Mesendoderm (in vitro differentiated cells): Measurements from ENCODE around the gene DLG2.

Source experiments
- DNase-seq: peaks from one replicate; pipeline ENCODE4 v3.0.0; 2013
- H2AK5ac ChIP-seq: 2 replicates; pipeline ENCODE4 v1.6.1; 2013; ENCODE audit warnings: low read length, inconsistent platforms
- H2BK120ac ChIP-seq: 2 replicates; pipeline ENCODE4 v1.6.1; 2013; ENCODE audit warnings: low read depth, mild to moderate bottlenecking, low read length, moderate library complexity, mixed read lengths
- H2BK15ac ChIP-seq: replicated peaks from 2 replicates; pipeline ENCODE4 v1.6.1; 2013; ENCODE audit warnings: low read depth, mild to moderate bottlenecking, moderate library complexity
- H2BK5ac ChIP-seq: 2 replicates; pipeline ENCODE4 v1.6.1; 2013; ENCODE audit warnings: low read length, inconsistent platforms
- H3K18ac ChIP-seq: 2 replicates; pipeline ENCODE4 v1.6.1; 2013; ENCODE audit warnings: mild to moderate bottlenecking, low read length, mixed read lengths
- H3K23ac ChIP-seq: one replicate; pipeline ENCODE4 v1.6.1; 2013; ENCODE audit warnings: low read length
- H3K27ac ChIP-seq: 2 replicates; pipeline ENCODE4 v1.5.1; 2013; ENCODE audit warnings: low read depth, mild to moderate bottlenecking, inconsistent platforms, low read length, moderate library complexity
- H3K27me3 ChIP-seq: 2 replicates; pipeline ENCODE4 v1.6.1; 2013; ENCODE audit warnings: low read length, control low read depth, mild to moderate bottlenecking, inconsistent platforms; ENCODE audit not compliant: insufficient read depth, poor library complexity
- H3K36me3 ChIP-seq: 2 replicates; pipeline ENCODE4 v1.6.1; 2013; ENCODE audit warnings: low read length, inconsistent platforms; ENCODE audit not compliant: control insufficient read depth, insufficient read depth
- H3K4ac ChIP-seq: one replicate; pipeline ENCODE4 v1.6.1; 2013; ENCODE audit warnings: low read depth, mild to moderate bottlenecking, low read length, moderate library complexity
- H3K4me1 ChIP-seq: 2 replicates; pipeline ENCODE4 v1.6.1; 2013; ENCODE audit warnings: low read depth, low read length, inconsistent platforms; ENCODE audit not compliant: control insufficient read depth
- H3K4me2 ChIP-seq: 2 replicates; pipeline ENCODE4 v1.6.1; 2013; ENCODE audit warnings: low read length
- H3K4me3 ChIP-seq: 2 replicates; pipeline ENCODE4 v1.5.1; 2013; ENCODE audit warnings: mild to moderate bottlenecking, low read length
- H3K56ac ChIP-seq: one replicate; pipeline ENCODE4 v1.6.1; 2013; ENCODE audit warnings: low read length
- H3K79me1 ChIP-seq: 2 replicates; pipeline ENCODE4 v1.6.1; 2013; ENCODE audit warnings: low read length, inconsistent platforms
- H3K79me2 ChIP-seq: 2 replicates; pipeline ENCODE4 v1.6.1; 2013; ENCODE audit warnings: mild to moderate bottlenecking, low read length; ENCODE audit not compliant: control insufficient read depth, insufficient read depth
- H3K9ac ChIP-seq: 2 replicates; pipeline ENCODE4 v1.6.1; 2013; ENCODE audit warnings: low read length, inconsistent platforms
- H4K5ac ChIP-seq: one replicate; pipeline ENCODE4 v1.6.1; 2013; ENCODE audit warnings: low read length
- H4K8ac ChIP-seq: one replicate; pipeline ENCODE4 v1.6.1; 2013; ENCODE audit warnings: low read depth, mild to moderate bottlenecking, control low read depth, low read length, moderate library complexity
- WGBS: extraction: QIAGEN DNeasy Blood & Tissue Kit; methylation state at CpG from one replicate; pipeline ENCODE4 v1.1.7; 2013; ENCODE audit warnings: low lambda C conversion rate, missing lambda C conversion rate; ENCODE audit not compliant: insufficient coverage; ENCODE audit errors: extremely low coverage; 5-methylcytosine and 5-hydroxymethylcytosine counted together

The DLG2 gene

DNA sequence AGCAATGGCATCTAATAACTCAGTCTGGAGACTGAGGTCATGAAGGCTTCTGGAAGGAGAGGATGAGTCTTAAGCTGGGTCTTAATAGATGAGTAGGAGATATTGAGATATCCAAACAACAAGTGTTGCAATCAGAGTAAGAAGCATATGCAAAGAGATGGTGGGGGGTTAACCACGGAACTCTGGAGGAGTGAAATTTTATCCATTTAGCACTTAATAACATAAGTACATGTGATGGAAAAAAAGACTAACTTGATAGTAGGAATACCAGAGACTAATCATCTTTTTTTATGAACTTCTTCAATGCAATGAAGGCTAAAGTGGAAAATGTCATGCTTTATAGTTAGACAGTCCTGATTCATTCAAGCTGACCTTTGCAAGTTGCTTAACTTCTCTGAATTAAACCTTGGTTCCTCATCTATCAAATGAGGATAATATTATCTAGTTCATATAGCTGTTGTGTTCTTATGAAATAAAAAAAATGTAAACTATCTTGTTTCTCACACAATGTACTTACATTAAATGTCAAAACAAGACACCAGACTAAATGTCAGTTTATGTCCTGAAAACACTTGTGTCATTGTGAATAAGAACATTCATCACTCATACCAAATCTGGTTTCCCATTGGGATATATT, 1937.9 kb downstream of the DLG2 start:
- Histone ChIP-seq H3K4ac (no peak overlapping the region), H3K27ac (no peak overlapping the region), H3K56ac (no peak overlapping the region), H4K8ac (no peak overlapping the region), H3K36me3 (no peaks in the 10 kb centered on the region), H3K27me3 (no peaks in the 10 kb centered on the region), H2BK5ac (no peak overlapping the region), H3K9ac (no peak overlapping the region), H2BK120ac (no peak overlapping the region), H2AK5ac (no peak overlapping the region), H3K4me3 (no peak overlapping the region), H3K23ac (no peak overlapping the region), H2BK15ac (no peak overlapping the region), H4K5ac (no peak overlapping the region), H3K79me1 (no peaks in the 10 kb centered on the region), H3K79me2 (no peaks in the 10 kb centered on the region), H3K4me1 (peaks cover 11% of the 10 kb centered on the region), H3K18ac (no peak overlapping the region), H3K4me2 (no peak overlapping the region)
- no peak for DNase-seq
- no CpG with 5 or more reads among the region's 1 CpG for WGBS

DNA sequence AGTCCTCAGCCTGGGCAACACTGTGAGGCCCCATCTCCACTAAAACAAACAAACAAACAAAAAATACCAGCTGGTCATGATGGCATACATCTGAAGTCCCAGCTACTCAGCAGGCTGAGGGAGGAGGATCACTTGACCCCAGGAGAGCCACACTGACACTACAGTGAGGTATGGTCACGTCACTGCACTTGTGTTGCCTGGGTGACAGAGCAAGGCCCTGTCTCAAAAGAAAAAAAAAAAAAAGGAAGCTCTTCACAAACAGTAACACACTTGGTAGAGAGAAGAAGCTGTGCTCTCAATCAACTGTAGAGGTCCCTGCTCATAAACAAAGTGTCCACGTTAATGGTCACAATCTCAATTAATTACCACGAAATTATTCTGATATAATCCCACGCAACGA, 1939.4 kb downstream of the DLG2 start:
- WGBS, result 100% methylated on average over 3 of the region's 5 CpGs
- Histone ChIP-seq H2BK5ac (no peak overlapping the region), H3K56ac (no peak overlapping the region), H3K27me3 (no peaks in the 10 kb centered on the region), H2BK15ac (no peak overlapping the region), H3K4ac (no peak overlapping the region), H3K36me3 (no peaks in the 10 kb centered on the region), H3K9ac (no peak overlapping the region), H3K27ac (no peak overlapping the region), H3K18ac (no peak overlapping the region), H3K4me3 (no peak overlapping the region), H4K5ac (no peak overlapping the region), H4K8ac (no peak overlapping the region), H3K79me2 (no peaks in the 10 kb centered on the region), H3K4me1 (peaks cover 7% of the 10 kb centered on the region), H2BK120ac (no peak overlapping the region), H2AK5ac (no peak overlapping the region), H3K79me1 (no peaks in the 10 kb centered on the region), H3K4me2 (no peak overlapping the region), H3K23ac (no peak overlapping the region)
- DNase-seq, result no peak

DNA sequence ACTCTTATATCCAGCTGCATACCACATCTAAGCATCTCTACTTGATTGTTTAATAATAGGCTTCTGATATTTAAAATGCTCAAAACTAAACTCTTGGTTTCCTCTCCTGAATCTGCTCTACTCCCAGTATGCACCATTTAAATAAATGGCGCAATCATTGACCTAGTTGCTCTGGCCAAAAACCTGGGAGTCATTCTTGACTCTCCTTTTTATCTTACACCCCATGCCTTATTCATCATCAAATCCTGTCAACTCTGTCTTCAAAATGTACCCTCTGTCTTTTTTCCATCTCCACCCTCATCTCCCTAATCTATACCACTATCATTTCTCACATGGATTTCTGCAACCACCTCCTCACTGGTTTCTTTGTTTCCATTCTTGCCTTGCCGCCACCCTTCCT, 1941.4 kb downstream of the DLG2 start:
- H3K18ac ChIP-seq, result peak overlapping the region; percentile 60
- H3K56ac ChIP-seq, result no peak overlapping the region
- H3K79me1 ChIP-seq, result no peaks in the 10 kb centered on the region
- no peak for DNase-seq
- no peak overlapping the region for H3K4me2 ChIP-seq
- no peaks in the 10 kb centered on the region for H3K36me3 ChIP-seq
- H4K5ac ChIP-seq, result no peak overlapping the region
- H3K23ac ChIP-seq, result no peak overlapping the region
- no peaks in the 10 kb centered on the region for H3K27me3 ChIP-seq
- peaks cover 21% of the 10 kb centered on the region for H3K4me1 ChIP-seq
- H2AK5ac ChIP-seq, result no peak overlapping the region
- no peak overlapping the region for H4K8ac ChIP-seq
- H2BK15ac ChIP-seq, result no peak overlapping the region
- no peak overlapping the region for H3K4me3 ChIP-seq
- H2BK5ac ChIP-seq, result no peak overlapping the region
- no peaks in the 10 kb centered on the region for H3K79me2 ChIP-seq
- WGBS, result no CpG with 5 or more reads among the region's 2 CpGs
- H3K27ac ChIP-seq, result no peak overlapping the region
- H3K4ac ChIP-seq, result no peak overlapping the region
- no peak overlapping the region for H2BK120ac ChIP-seq
- no peak overlapping the region for H3K9ac ChIP-seq

DNA sequence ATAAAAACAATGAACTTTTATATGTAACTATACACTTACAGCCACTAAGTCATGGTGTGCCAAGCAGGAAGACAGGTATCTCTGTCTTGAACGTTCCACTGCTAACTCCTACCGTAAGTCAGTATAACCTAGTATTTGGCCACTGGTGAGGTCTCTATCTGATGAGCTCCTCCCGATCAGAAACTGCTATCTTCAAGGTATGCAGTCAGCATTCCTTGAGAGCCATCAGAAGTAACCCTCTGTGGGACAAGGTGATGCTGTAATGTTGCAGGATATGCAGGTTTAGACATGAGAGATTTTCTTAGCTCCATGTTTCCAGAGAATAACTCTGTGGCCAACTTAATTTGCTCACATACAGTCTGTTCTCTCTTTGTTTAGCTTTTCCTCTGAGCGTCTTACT, 1943.1 kb downstream of the DLG2 start:
- Histone ChIP-seq H4K8ac (no peak overlapping the region), H3K23ac (no peak overlapping the region), H2BK15ac (no peak overlapping the region), H3K4me2 (no peak overlapping the region), H3K56ac (no peak overlapping the region), H3K9ac (no peak overlapping the region), H3K79me1 (no peaks in the 10 kb centered on the region), H3K4me1 (peaks cover 20% of the 10 kb centered on the region), H3K27ac (no peak overlapping the region), H4K5ac (no peak overlapping the region), H3K27me3 (no peaks in the 10 kb centered on the region), H2AK5ac (no peak overlapping the region), H3K4ac (no peak overlapping the region), H2BK5ac (no peak overlapping the region), H2BK120ac (no peak overlapping the region), H3K79me2 (no peaks in the 10 kb centered on the region), H3K4me3 (no peak overlapping the region), H3K36me3 (no peaks in the 10 kb centered on the region), H3K18ac (peak overlapping the region; percentile 68)
- DNase-seq, result peak; percentile 88
- WGBS, result no CpG with 5 or more reads among the region's 4 CpGs

DNA sequence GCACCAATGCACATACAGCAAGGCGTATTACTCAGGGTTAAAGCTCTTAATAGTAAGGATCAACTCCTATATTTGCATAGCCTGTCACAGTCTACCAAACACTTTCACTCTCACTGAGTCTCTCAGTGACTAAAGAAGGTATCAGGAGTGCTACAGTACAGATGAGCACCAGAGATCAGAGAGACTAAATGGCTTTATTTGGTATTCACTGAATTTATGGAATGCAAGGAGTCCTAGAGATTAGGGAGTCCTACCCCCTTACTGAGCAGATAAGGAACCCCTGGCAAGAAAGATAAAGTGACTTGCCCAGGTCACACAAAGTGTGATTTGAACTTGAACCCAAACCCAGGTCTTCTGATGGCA, 1944.6 kb downstream of the DLG2 start:
- Histone ChIP-seq H3K4ac (peak overlapping the region; percentile 9), H3K4me1 (peaks cover 19% of the 10 kb centered on the region), H3K27me3 (no peaks in the 10 kb centered on the region), H2AK5ac (no peak overlapping the region), H3K4me3 (no peak overlapping the region), H3K27ac (no peak overlapping the region), H3K79me1 (no peaks in the 10 kb centered on the region), H3K18ac (peak overlapping the region; percentile 23), H3K36me3 (no peaks in the 10 kb centered on the region), H4K5ac (no peak overlapping the region), H4K8ac (no peak overlapping the region), H2BK5ac (no peak overlapping the region), H3K4me2 (no peak overlapping the region), H2BK120ac (peak overlapping the region; percentile 21), H3K79me2 (no peaks in the 10 kb centered on the region), H2BK15ac (peak overlapping the region; percentile 41), H3K23ac (no peak overlapping the region), H3K56ac (no peak overlapping the region), H3K9ac (no peak overlapping the region)
- DNase-seq, result peak; percentile 94
- no CpG with 5 or more reads among the region's 1 CpG for WGBS
